IMR-90 (cell line): Measurements from ENCODE around the gene MEF2D. TPM values are rescaled to one million over a fixed set of nuclear protein-coding genes. Genes with fewer than 3 reads are reported as not detected.
A peak's percentile ranks its signal among the peaks of the same experiment; 100 is the strongest.

ENCODE experiments used
- ATAC-seq: fragments of 200-7000 bp; cut with Tn5 transposase; 2 replicates; pipeline ENCODE4 v1.9.1; 2020; ENCODE audit warnings: low read depth, mild to moderate bottlenecking, moderate library complexity
- BruUV-seq: library from RNA; stranded (reverse); fragments of 400-500 nt; replicated peaks from 2 replicates; lab custom pipeline; 2021; lab: Mats Ljungman, UMichigan
- CTCF ChIA-PET: fragments of 300-600 bp; formaldehyde crosslinking; extraction: SDS; loops from one replicate; lab custom pipeline; 2021; ENCODE audit warnings: antibody characterized with exemption; lab: Yijun Ruan, JAX
- POLR2A ChIA-PET: fragments of 300-600 bp; sonication (Branson Sonifier 250); formaldehyde crosslinking; loops from one replicate; lab custom pipeline; 2022; ENCODE audit warnings: antibody characterized with exemption; ENCODE audit not compliant: unreplicated experiment; lab: Charles Lee
- DNase-seq: peaks from one replicate; pipeline ENCODE4 v3.0.0; 2013
- H2AFZ ChIP-seq: replicated peaks from 2 replicates; pipeline ENCODE3; 2013; ENCODE audit warnings: low read length, mild to moderate bottlenecking; ENCODE audit not compliant: poor library complexity
- H2AK5ac ChIP-seq: 2 replicates; pipeline ENCODE4 v1.6.1; 2013; ENCODE audit warnings: low read depth, low read length, inconsistent platforms
- H2AK9ac ChIP-seq: replicated peaks from 2 replicates; pipeline ENCODE3; 2013; ENCODE audit warnings: mild to moderate bottlenecking, low read depth, low read length, moderate library complexity; ENCODE audit not compliant: poor library complexity
- H2BK120ac ChIP-seq: 2 replicates; pipeline ENCODE4 v1.6.1; 2013; ENCODE audit warnings: low read depth, low read length, inconsistent platforms
- H2BK15ac ChIP-seq: 3 replicates; pipeline ENCODE4 v1.6.1; 2013; ENCODE audit warnings: low read depth, low read length, inconsistent platforms
- H2BK20ac ChIP-seq: 2 replicates; pipeline ENCODE4 v1.6.1; 2013; ENCODE audit warnings: low read depth, mild to moderate bottlenecking, inconsistent platforms, low read length, moderate library complexity
- H2BK5ac ChIP-seq: 2 replicates; pipeline ENCODE4 v1.6.1; 2013; ENCODE audit warnings: mild to moderate bottlenecking, low read depth, low read length, inconsistent platforms; ENCODE audit not compliant: poor library complexity, severe bottlenecking
- H3K14ac ChIP-seq: replicated peaks from 2 replicates; pipeline ENCODE4 v1.6.1; 2013; ENCODE audit warnings: low read depth, low read length, inconsistent platforms
- H3K18ac ChIP-seq: 2 replicates; pipeline ENCODE4 v1.6.1; 2013; ENCODE audit warnings: low read depth, low read length, control low read depth
- H3K23ac ChIP-seq: 2 replicates; pipeline ENCODE4 v1.6.1; 2013; ENCODE audit warnings: low read depth, low read length, inconsistent platforms
- H3K27ac ChIP-seq: 2 replicates; pipeline ENCODE4 v1.5.1; 2013; ENCODE audit warnings: mild to moderate bottlenecking, control low read depth, low read length; ENCODE audit not compliant: insufficient read depth
- H3K27me3 ChIP-seq: 2 replicates; pipeline ENCODE4 v1.6.1; 2013; ENCODE audit warnings: low read length; ENCODE audit not compliant: control insufficient read depth, insufficient read depth
- H3K36me3 ChIP-seq: 2 replicates; pipeline ENCODE4 v1.6.1; 2013; ENCODE audit warnings: low read length, mixed read lengths; ENCODE audit not compliant: control insufficient read depth, insufficient read depth
- H3K4ac ChIP-seq: 2 replicates; pipeline ENCODE4 v1.6.1; 2013; ENCODE audit warnings: low read depth, low read length, inconsistent platforms
- H3K4me1 ChIP-seq: 2 replicates; pipeline ENCODE4 v1.6.1; 2013; ENCODE audit warnings: low read length, mixed read lengths; ENCODE audit not compliant: control insufficient read depth, insufficient read depth
- H3K4me2 ChIP-seq: 2 replicates; pipeline ENCODE4 v1.6.1; 2013; ENCODE audit warnings: low read depth, mild to moderate bottlenecking, control low read depth, low read length, moderate library complexity
- H3K4me3 ChIP-seq: 2 replicates; pipeline ENCODE4 v1.5.1; 2013; ENCODE audit warnings: low read depth, mild to moderate bottlenecking, control low read depth, low read length, moderate library complexity; ENCODE audit not compliant: insufficient read depth
- H3K56ac ChIP-seq: 2 replicates; pipeline ENCODE4 v1.6.1; 2013; ENCODE audit warnings: low read length, inconsistent platforms; ENCODE audit not compliant: insufficient read depth; ENCODE audit errors: extremely low read depth
- H3K79me1 ChIP-seq, 2 experiments: 2 replicates each; pipeline ENCODE4 v1.6.1; 2013; ENCODE audit warnings: low read length in 2 of 2, inconsistent platforms in 1 of 2, low read depth in 1 of 2
- H3K9ac ChIP-seq: 2 replicates; pipeline ENCODE4 v1.6.1; 2013; ENCODE audit warnings: low read depth, low read length, control low read depth
- H3K9me1 ChIP-seq: 2 replicates; pipeline ENCODE4 v1.6.1; 2013; ENCODE audit warnings: low read length, inconsistent platforms; ENCODE audit not compliant: insufficient read depth
- H3K9me3 ChIP-seq: 2 replicates; pipeline ENCODE4 v1.6.1; 2013; ENCODE audit warnings: low read length; ENCODE audit not compliant: control insufficient read depth, insufficient read depth
- H4K20me1 ChIP-seq: 2 replicates; pipeline ENCODE4 v1.6.1; 2013; ENCODE audit warnings: low read length, inconsistent platforms; ENCODE audit not compliant: insufficient read depth
- H4K5ac ChIP-seq: 2 replicates; pipeline ENCODE4 v1.6.1; 2013; ENCODE audit warnings: mild to moderate bottlenecking, low read depth, low read length, control low read depth
- H4K8ac ChIP-seq, 2 experiments: 2 replicates each; pipeline ENCODE4 v1.6.1; 2013; ENCODE audit warnings: low read depth in 2 of 2, low read length in 2 of 2, control low read depth in 1 of 2, inconsistent platforms in 1 of 2
- H4K91ac ChIP-seq: 2 replicates; pipeline ENCODE4 v1.6.1; 2013; ENCODE audit warnings: low read depth, low read length, inconsistent platforms; ENCODE audit not compliant: insufficient read depth
- BHLHE40 ChIP-seq: fragments of 150-350 bp; IDR thresholded peaks from 2 replicates; pipeline ENCODE4 v1.6.1; 2016; ENCODE audit warnings: mild to moderate bottlenecking, low read depth, low read length
- MAZ ChIP-seq: IDR thresholded peaks from 2 replicates; pipeline ENCODE4 v1.6.1; 2012; ENCODE audit warnings: low read depth, mild to moderate bottlenecking, low read length, improper control_type of control experiment, moderate library complexity, borderline replicate concordance
- POLR2A ChIP-seq: IDR thresholded peaks from 2 replicates; pipeline ENCODE4 v1.6.1; 2012; ENCODE audit warnings: mild to moderate bottlenecking, low read depth, low read length
- WGBS, 2 experiments: methylation state at CpG; one replicate each; pipeline versions ENCODE4 v1.1.5 to v1.1.7; 2013; ENCODE audit warnings: missing lambda C conversion rate in 2 of 2; ENCODE audit not compliant: insufficient read length in 1 of 2; ENCODE audit errors: extremely low coverage in 2 of 2; 5-methylcytosine and 5-hydroxymethylcytosine counted together
- dilution Hi-C: fragments of 300-500 bp; cut with HindIII; formaldehyde crosslinking; loops from one replicate; pipeline ENCODE4 v1.14.3; 2018; ENCODE audit warnings: low sequenced_read_pairs; ENCODE audit not compliant: unreplicated experiment
- in situ Hi-C: fragments of 300-500 bp; cut with MboI; formaldehyde crosslinking; loops from 3 replicates; pipeline ENCODE4 v1.14.3; 2019; ENCODE audit warnings: low sequenced_read_pairs, inconsistent platforms, mixed read lengths
- intact Hi-C: fragments of 100-400 bp; cut with micrococcal nuclease; formaldehyde crosslinking; loops from 2 replicates; pipeline ENCODE4 v1.10.0; 2022
- polyA plus RNA-seq, 3 experiments: library from polyadenylated mRNA; depleted of rRNA; stranded (reverse); fragments of >200 nt; gene quantifications; 2 replicates each; pipeline ENCODE4 v1.2.3, GENCODE V29; 2012; ENCODE audit warnings: low replicate concordance in 1 of 3
- total RNA-seq: library from RNA; depleted of rRNA; stranded (reverse); fragments of >200 nt; gene quantifications from 2 replicates; pipeline ENCODE4 v1.2.3, GENCODE V29; 2012
- TF ChIP-seq, protein P1 (sequence below): fragments of 150-350 bp; IDR thresholded peaks from 2 replicates; pipeline ENCODE4 v1.6.1; 2016; ENCODE audit warnings: low read depth, mild to moderate bottlenecking, low read length, moderate library complexity, borderline replicate concordance
- TF ChIP-seq, protein P2 (sequence below): fragments of 150-350 bp; IDR thresholded peaks from 2 replicates; pipeline ENCODE4 v1.6.1; 2017; ENCODE audit warnings: mild to moderate bottlenecking, antibody characterized with exemption, low read length, low read depth

The MEF2D gene
- total and polyA plus RNA-seq, 2 of the 4 experiments (the other 2 are of a cell fraction): 2.9 to 20.0 TPM

DNA sequence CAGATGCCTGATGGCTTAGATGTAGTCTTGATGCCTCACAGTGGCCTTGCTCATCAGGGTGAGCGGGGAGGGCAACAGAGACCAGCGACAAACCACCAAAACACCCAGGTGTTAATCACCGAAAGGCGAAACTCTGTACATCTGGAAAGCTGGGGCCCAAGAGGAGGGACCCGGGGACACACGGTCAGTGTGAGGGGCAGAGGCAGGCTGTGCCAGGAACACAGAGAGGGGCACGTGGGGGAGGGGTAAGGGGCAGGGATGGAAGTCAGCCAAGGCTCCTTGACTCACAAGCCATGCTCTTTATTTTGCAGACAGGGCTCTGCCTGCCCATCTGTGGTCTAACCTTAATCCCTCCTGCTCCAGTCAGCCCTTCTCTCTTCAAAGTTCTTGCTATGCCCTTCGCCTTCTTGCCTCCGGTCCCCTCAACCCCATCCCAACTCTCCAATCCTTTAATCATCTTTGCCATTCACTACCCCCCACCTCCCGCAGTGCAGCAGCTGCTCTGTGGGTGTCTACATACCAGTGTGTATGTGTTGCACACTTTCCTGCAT, 4.3 kb downstream of the MEF2D start:
- H2BK120ac ChIP-seq: no peak overlapping the region
- no peak overlapping the region for H4K8ac ChIP-seq
- peaks cover 92% of the 10 kb centered on the region for H4K20me1 ChIP-seq
- peaks cover 5 to 77% of the 10 kb centered on the region in 2 experiments; a peak in 2 of 4 replicates for H3K79me1 ChIP-seq
- BruUV-seq: no TSS peak
- H3K9me1 ChIP-seq: peaks cover 54% of the 10 kb centered on the region
- DNase-seq (peak; percentile 28), ATAC-seq (no peak)
- ChIA-PET CTCF (interaction anchor here (1.9 kb wide), 1 partner anchor 9 kb away, joined by 6 read pairs; no protein-coding TSS in a partner anchor), POLR2A (no interaction called here)
- H2BK15ac ChIP-seq: no peak overlapping the region
- H3K23ac ChIP-seq: peak overlapping the region; percentile 69; the same call in 1 of the 2 replicates
- H3K56ac ChIP-seq: no peak overlapping the region
- no peak overlapping the region for H2BK5ac ChIP-seq
- peak overlapping the region; percentile 29; the same call in 1 of the 2 replicates for H2AK5ac ChIP-seq
- H3K4me2 ChIP-seq: peak overlapping the region; percentile 15; the same call in 1 of the 2 replicates
- H3K4me3 ChIP-seq: no peak overlapping the region
- no peak overlapping the region for H3K9ac ChIP-seq
- in situ Hi-C loops: no loop called here
- H3K18ac ChIP-seq: no peak overlapping the region
- WGBS, 2 experiments: 48% methylated on average over 3 of the region's 10 CpGs; no CpG with 5 or more reads in 1 of the 2 experiments
- H3K36me3 ChIP-seq: peaks cover 5% of the 10 kb centered on the region; the same call in 1 of the 2 replicates
- no peak overlapping the region for H2AK9ac ChIP-seq
- no peak overlapping the region for H2AFZ ChIP-seq
- H3K27me3 ChIP-seq: no peaks in the 10 kb centered on the region
- no peaks in the 10 kb centered on the region for H3K9me3 ChIP-seq
- H4K5ac ChIP-seq: no peak overlapping the region
- no peak overlapping the region for H2BK20ac ChIP-seq
- H3K4ac ChIP-seq: no peak overlapping the region
- no peak overlapping the region for H4K91ac ChIP-seq
- no peak overlapping the region for H3K27ac ChIP-seq
- intact Hi-C loops: no loop called here
- dilution Hi-C loops: no loop called here
- peak overlapping the region; percentile 39; the same call in 1 of the 2 replicates for H3K14ac ChIP-seq
- peaks cover 47% of the 10 kb centered on the region for H3K4me1 ChIP-seq
- no peak for TF ChIP-seq BHLHE40
- no peak for TF ChIP-seq POLR2A
- TF ChIP-seq, protein P1, sequence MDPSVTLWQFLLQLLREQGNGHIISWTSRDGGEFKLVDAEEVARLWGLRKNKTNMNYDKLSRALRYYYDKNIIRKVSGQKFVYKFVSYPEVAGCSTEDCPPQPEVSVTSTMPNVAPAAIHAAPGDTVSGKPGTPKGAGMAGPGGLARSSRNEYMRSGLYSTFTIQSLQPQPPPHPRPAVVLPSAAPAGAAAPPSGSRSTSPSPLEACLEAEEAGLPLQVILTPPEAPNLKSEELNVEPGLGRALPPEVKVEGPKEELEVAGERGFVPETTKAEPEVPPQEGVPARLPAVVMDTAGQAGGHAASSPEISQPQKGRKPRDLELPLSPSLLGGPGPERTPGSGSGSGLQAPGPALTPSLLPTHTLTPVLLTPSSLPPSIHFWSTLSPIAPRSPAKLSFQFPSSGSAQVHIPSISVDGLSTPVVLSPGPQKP: no peak
- TF ChIP-seq MAZ: peak; percentile 8; the same call in 1 of the 2 replicates
- TF ChIP-seq, protein P2, sequence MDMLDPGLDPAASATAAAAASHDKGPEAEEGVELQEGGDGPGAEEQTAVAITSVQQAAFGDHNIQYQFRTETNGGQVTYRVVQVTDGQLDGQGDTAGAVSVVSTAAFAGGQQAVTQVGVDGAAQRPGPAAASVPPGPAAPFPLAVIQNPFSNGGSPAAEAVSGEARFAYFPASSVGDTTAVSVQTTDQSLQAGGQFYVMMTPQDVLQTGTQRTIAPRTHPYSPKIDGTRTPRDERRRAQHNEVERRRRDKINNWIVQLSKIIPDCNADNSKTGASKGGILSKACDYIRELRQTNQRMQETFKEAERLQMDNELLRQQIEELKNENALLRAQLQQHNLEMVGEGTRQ: no peak
